ENCODE measurements around the gene SLC15A4. TPM values are rescaled to one million over a fixed set of nuclear protein-coding genes. Genes with fewer than 3 reads are reported as not detected.

The SLC15A4 gene
- total and polyA plus RNA-seq, 2 of the 13 experiments (the other 11 are each of a cell fraction or from before 2014, with no cell fraction given): 17.3 to 22.7 TPM

GRCh38 chr12:128772249-128772648 is 51.5 kb downstream of the SLC15A4 start (continued):
- TF ChIP-seq, protein P1, sequence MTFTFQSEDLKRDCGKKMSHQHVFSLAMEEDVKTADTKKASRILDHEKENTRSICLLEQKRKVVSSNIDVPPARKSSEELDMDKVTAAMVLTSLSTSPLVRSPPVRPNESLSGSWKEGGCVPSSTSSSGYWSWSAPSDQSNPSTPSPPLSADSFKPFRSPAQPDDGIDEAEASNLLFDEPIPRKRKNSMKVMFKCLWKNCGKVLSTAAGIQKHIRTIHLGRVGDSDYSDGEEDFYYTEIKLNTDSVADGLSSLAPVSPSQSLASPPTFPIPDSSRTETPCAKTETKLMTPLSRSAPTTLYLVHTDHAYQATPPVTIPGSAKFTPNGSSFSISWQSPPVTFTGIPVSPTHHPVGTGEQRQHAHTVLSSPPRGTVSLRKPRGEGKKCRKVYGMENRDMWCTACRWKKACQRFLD (CRISPR knock-in tag; IDR thresholded peaks at IDR 0.05; ENCODE audit: borderline replicate concordance): no peak
- TF ChIP-seq MTF2 (CRISPR knock-in tag; IDR thresholded peaks at IDR 0.05; ENCODE audit: borderline replicate concordance): no peak

- FAIRE-seq (no peak), ATAC-seq (no peak), DNase-seq (ENCODE audit: low spot score) (peak; percentile 27)
- TF ChIP-seq ZNF354B (CRISPR knock-in tag; IDR thresholded peaks at IDR 0.05) (no peak), RORA (CRISPR knock-in tag; IDR thresholded peaks at IDR 0.05) (no peak), MLLT10 (CRISPR knock-in tag; IDR thresholded peaks at IDR 0.05) (no peak), KDM3A (CRISPR knock-in tag; IDR thresholded peaks at IDR 0.05; ENCODE audit: low read depth) (no peak), MAZ (IDR thresholded peaks at IDR 0.05; ENCODE audit: borderline replicate concordance, low read depth, low read length) (no peak), MAZ (CRISPR knock-in tag; IDR thresholded peaks at IDR 0.05; ENCODE audit: low read depth) (no peak), ELK4 (CRISPR knock-in tag; IDR thresholded peaks at IDR 0.05; ENCODE audit: borderline replicate concordance) (no peak), NFIC (IDR thresholded peaks at IDR 0.05; ENCODE audit: low read length) (no peak), CEBPB (IDR thresholded peaks at IDR 0.05; ENCODE audit: borderline replicate concordance, low read depth, low read length) (peak; percentile 82), ATF4 (CRISPR knock-in tag; IDR thresholded peaks at IDR 0.05) (no peak), NONO (IDR thresholded peaks at IDR 0.05) (no peak), NONO (CRISPR knock-in tag; conservative IDR thresholded peaks at IDR 0.05) (no peak), CC2D1A (CRISPR knock-in tag; IDR thresholded peaks at IDR 0.05) (no peak), FOXA1 (IDR thresholded peaks at IDR 0.05) (no peak), FOXA1 (CRISPR knock-in tag; IDR thresholded peaks at IDR 0.05) (0 out of 2 replicates have a peak, but pooled peaks have one; percentile 26), NR2F6 (IDR thresholded peaks at IDR 0.05) (no peak), NR2F6 (CRISPR knock-in tag; IDR thresholded peaks at IDR 0.05) (no peak), PRPF4 (IDR thresholded peaks at IDR 0.05; ENCODE audit: low read depth, low read length, poor library complexity, severe bottlenecking) (no peak), DMAP1 (CRISPR knock-in tag; IDR thresholded peaks at IDR 0.05) (no peak), FOXA3 (CRISPR knock-in tag; IDR thresholded peaks at IDR 0.05) (peak; percentile 31; the same call in 1 of the 2 replicates)
- Histone ChIP-seq H3K36me3 (replicated peaks in 1 of 2; ENCODE audit: control insufficient read depth in 1 of 2, insufficient read depth in 2 of 2, low read length in 2 of 2) (no peaks in the 10 kb centered on the region), H3K9me3 (ENCODE audit: low read length) (no peaks in the 10 kb centered on the region), H3K4me1 (ENCODE audit: insufficient read depth, low read length) (peaks cover 9% of the 10 kb centered on the region; the same call in 1 of the 2 replicates), H3K4me3 (replicated peaks in 1 of 3; ENCODE audit: insufficient read depth in 1 of 3, low read depth in 2 of 3, low read length in 3 of 3) (no peak overlapping the region), H4K20me1 (ENCODE audit: insufficient read depth, low read length) (no peaks in the 10 kb centered on the region), H2AFZ (ENCODE audit: low read length) (no peak overlapping the region), H3K27me3 (ENCODE audit: control insufficient read depth in 1 of 2, insufficient read depth in 2 of 2, low read length in 2 of 2) (peaks cover 0 to 22% of the 10 kb centered on the region in 2 experiments; a peak in 4 of 5 replicates), H3K4me2 (ENCODE audit: low read depth, low read length) (no peak overlapping the region), H3K79me2 (ENCODE audit: insufficient read depth, low read length) (no peaks in the 10 kb centered on the region), H3K27ac (ENCODE audit: extremely low read length, insufficient read depth, low read length) (no peak overlapping the region), H3K9ac (ENCODE audit: insufficient read depth, low read depth, low read length) (no peak overlapping the region)
- BruUV-seq (replicated peaks): no TSS peak
- ChIA-PET POLR2A (no interaction called here), CTCF (ENCODE audit: low intra/inter-chr PET ratio, low total read pairs) (no interaction called here)
- 5% methylated on average over 4 of the region's 4 CpGs for WGBS (ENCODE audit: low lambda C conversion rate)
- in situ Hi-C loops (cut with HindIII; ENCODE audit: extremely low pct_ligation_motif_present, low pct_unique_long_range_greater_than_20kb) (no loop called here), intact Hi-C loops (cut with micrococcal nuclease; ENCODE audit: unreplicated experiment) (no loop called here)
Measured at GRCh38 chr12:128771681-128772080, 52.1 kb downstream of the SLC15A4 start.
